IPS-18c (cell line): Measurements from ENCODE around the gene SPTBN1.

ENCODE experiments used
- H3K4me3 ChIP-seq: 2 replicates; pipeline ENCODE4 v1.7.0; 2013; ENCODE audit warnings: low read depth, mild to moderate bottlenecking, low read length, moderate library complexity; ENCODE audit not compliant: insufficient read depth
- H3K9me3 ChIP-seq: one replicate; pipeline ENCODE4 v1.6.1; 2013; ENCODE audit warnings: mild to moderate bottlenecking, low read length, moderate library complexity; ENCODE audit not compliant: control insufficient read depth, insufficient read depth

The SPTBN1 gene

DNA sequence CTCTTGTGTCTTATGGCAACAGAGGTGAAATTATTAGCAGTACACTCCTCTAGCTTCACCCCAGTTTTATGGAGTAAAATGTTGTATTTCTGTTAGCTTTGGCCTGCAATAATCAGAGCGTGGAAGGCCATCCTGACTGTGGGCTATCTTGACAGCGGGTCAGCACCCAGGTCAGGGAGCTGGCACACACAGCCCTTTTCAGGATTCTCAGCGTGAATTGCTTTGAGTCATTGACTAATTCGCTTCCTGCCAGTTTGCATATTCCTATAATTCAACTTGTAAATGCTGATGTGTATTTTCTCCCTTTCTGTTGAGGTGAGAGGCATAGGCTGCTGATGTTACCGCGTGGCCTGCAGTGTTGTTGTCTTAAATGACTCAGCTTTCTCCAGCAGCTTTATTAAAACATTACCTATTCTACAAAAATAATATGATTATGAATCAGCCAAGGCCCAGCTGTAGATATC is 157.7 kb downstream of the SPTBN1 start:
- H3K9me3 ChIP-seq: no peaks in the 10 kb centered on the region
- no peak overlapping the region for H3K4me3 ChIP-seq

DNA sequence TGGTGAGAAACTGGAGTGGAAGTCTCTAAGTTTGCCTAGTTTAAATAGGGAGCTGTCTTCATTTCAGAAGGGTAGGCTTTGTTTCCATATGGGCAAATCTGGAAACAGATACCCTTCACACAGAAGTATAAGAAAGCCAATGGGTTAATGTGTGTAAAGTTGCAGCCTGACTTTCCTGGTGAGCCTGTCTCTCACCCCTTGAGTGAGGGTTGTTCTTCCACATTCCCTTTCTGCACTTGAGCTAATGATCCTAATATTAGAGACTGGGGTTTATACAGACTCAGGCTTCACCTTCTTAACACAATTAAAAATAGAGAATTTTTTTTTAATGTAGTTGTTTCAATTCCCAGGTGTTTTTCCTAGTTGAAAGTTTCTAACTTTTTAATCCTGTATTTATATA is 158.7 kb downstream of the SPTBN1 start:
- Histone ChIP-seq H3K4me3 (no peak overlapping the region), H3K9me3 (no peaks in the 10 kb centered on the region)

DNA sequence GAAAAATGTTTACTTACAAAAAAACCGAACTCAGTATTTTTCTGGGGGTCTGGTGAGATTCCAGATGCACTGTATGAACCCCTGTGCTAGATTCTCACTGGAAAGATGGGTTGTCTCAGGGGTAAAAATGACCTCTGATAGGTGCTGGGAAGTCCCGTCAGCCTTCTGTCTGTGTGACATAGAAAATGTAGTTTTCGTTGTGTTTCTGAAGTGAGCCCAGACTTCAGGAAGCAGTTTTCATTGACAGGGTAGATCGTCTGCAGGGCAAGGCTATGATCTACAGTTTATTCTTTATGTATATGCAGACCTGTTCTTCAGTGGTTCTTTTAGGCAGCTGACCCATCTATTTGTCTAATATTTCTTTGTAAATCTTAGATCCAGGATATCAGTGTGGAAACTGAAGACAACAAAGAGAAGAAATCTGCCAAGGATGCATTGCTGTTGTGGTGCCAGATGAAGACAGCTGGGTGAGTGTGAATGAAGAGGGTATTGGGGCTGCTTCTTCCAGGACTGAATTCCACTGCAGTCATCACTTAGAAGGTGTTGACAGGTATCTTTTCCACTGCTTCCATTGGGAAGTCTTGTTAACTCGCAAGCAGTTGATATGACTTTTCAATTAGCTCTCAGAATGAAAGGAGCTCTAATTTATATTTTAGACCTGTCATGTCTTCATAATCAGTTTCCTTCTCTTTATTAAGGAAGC is 159.9 kb downstream of the SPTBN1 start:
- no peak overlapping the region for H3K4me3 ChIP-seq
- H3K9me3 ChIP-seq: no peaks in the 10 kb centered on the region

DNA sequence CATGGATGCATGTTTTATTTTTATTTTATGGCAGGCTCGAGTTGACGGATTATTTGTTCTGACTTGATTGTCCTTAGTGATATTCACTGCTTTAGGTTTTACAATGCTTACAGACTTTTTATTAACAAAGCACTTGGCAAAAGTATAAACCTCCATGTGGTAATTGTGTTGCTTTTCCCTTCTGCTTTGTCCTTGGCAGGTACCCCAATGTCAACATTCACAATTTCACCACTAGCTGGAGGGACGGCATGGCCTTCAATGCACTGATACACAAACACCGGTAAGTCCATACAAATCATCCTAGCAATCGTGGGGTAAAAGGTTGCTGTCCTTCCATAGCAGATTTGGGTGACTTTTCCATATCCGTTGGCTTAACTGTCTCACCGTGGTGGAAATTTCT is 161.3 kb downstream of the SPTBN1 start:
- Histone ChIP-seq H3K9me3 (no peaks in the 10 kb centered on the region), H3K4me3 (no peak overlapping the region)

DNA sequence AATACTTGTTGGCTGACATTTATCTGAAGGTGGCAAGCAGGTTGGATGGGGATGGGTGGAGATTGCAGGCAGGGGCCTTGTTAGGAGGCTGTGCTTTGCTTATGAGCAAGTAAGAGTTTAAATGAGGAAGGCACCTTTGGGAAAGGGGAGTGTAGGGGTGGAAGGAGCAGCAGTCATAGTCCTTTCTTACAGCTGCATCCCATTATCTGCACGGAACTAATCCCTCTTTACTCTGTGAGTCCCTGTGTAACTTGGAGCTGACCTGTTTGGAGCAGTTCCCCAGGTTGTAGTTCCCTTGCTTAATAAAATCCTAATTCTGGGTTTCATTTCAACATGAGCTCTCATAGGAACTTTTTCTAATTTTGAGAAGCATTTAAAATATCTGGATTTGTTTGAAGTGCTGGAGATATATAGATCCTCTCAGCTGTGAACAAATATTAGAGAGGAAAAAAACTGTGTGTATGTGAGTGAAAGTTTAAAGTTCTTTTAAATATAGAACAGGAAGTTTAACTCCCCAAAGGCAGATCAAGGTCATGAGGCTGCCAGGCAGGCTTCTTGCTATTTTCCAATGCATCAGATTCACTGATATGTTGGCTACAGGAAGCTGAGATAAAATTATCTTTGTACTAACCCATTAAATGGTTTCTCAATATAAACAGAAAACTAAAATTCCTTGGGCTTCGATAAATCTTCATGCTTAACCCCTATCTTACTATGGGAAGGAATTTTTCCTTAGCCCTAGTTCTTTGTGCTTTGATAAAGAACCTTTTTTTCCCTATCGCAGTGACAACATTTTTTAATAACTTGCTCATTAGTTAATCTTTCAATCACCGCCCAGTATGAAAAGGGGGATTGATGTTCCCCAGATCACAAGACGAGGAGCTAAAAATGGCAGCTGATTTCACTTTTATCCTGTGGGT is 162.8 kb downstream of the SPTBN1 start:
- no peaks in the 10 kb centered on the region for H3K9me3 ChIP-seq

DNA sequence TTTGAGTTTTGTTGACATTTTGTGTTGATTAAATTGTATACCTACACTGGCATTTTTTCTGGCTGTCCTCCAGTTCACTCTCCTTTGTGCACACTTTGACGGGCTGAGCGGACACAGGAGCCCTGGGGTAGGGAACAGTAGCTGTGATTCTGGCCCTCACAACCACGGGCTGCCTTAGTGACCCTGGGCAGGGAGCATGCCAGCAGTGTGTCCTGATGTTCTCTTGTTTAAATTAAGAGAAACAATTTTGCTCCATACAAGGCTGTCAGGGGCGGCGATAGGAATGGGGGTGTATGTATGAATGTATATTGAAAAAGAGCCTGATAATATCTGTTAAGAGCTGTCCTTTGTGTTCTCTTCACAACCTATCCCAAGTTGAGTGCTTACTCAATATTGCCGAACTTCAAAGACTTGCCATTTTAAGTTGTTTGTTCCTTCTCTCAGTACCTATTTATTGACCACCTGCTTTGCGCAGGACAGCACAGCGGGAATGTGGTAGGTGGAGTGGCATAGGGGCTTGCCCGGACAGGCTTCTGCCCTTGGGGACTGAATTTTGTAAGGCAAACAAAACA is 163.6 kb downstream of the SPTBN1 start:
- H3K4me3 ChIP-seq: no peak overlapping the region

More for the DNA sequence above, 162.8 kb downstream of the SPTBN1 start:
- H3K4me3 ChIP-seq: no peak overlapping the region

DNA sequence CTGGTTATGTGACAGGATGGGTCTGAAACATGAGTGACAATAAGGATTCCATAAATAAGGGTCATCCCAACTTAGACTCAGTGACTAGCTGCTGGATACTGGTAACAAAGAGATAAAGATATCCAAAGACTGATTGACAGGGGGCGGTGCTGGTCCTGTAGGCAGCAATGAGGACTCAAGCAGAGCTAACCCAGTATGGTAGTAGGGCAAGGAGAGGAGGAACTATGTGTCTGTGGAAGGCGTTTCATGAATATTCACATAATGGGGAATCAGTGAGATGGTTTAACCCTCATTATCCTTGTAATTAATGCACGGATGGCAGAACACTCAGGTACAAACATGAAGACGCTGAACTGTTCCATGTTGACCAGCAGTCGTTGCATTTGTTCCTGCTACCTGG is 164.8 kb downstream of the SPTBN1 start:
- H3K9me3 ChIP-seq: no peaks in the 10 kb centered on the region
- no peak overlapping the region for H3K4me3 ChIP-seq

More for the DNA sequence above, 163.6 kb downstream of the SPTBN1 start:
- no peaks in the 10 kb centered on the region for H3K9me3 ChIP-seq

DNA sequence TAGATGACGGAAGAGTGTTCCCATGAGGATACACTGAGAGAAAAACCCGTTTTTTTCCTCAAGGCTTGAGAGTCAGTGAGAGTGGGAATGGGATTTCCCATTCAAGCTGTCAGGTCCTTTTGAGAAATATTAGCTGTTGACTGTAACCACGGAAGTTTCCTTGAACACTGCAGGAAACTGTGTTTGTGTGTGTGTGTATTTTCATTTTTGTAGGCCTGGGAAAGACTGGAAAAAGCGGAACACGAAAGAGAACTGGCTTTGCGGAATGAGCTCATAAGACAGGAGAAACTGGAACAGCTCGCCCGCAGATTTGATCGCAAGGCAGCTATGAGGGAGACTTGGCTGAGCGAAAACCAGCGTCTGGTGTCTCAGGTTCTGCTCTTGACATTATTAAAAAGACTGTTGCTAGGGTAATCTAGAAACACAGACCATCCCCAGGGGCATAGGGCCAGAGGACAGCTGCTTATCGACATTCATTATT is 168.5 kb downstream of the SPTBN1 start:
- no peak overlapping the region for H3K4me3 ChIP-seq

DNA sequence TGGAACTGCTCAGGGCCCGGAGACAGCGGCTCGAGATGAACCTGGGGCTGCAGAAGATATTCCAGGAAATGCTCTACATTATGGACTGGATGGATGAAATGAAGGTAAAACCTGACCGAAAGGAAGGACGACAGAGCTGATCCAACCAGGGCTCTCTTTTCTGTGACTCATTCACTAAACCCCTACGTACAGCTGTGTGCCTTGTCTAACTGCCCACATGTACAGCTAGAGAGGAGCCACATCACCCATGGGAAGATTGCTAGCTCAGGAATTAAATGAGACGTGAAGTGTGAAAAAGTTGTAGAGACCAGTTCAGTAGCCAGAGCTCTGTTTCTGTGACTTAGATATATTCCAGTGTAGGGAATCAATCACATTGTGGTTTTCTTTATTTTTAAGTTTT is 170.0 kb downstream of the SPTBN1 start:
- no peaks in the 10 kb centered on the region for H3K9me3 ChIP-seq
- H3K4me3 ChIP-seq: no peak overlapping the region

More for the DNA sequence above, 168.5 kb downstream of the SPTBN1 start:
- no peaks in the 10 kb centered on the region for H3K9me3 ChIP-seq

DNA sequence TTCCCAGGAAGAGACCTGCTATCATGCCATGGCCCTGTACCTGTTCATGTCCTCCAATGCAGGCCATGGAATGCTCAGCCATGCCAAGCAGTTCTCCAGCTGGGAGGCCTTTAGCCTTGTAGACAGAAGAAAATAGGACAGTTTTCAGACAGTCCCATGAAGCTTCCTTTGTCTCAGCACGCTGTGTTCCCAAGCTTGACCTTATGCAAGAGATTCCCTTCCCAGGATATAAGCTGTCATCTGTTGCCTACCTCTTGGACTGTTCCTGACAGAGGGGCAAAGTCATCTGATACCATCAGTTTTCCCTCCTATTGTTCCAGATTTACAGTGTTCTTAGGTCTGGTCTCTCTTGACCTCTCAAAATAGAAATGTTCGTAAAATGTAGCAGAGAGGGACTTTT is 170.8 kb downstream of the SPTBN1 start:
- Histone ChIP-seq H3K4me3 (no peak overlapping the region), H3K9me3 (no peaks in the 10 kb centered on the region)

DNA sequence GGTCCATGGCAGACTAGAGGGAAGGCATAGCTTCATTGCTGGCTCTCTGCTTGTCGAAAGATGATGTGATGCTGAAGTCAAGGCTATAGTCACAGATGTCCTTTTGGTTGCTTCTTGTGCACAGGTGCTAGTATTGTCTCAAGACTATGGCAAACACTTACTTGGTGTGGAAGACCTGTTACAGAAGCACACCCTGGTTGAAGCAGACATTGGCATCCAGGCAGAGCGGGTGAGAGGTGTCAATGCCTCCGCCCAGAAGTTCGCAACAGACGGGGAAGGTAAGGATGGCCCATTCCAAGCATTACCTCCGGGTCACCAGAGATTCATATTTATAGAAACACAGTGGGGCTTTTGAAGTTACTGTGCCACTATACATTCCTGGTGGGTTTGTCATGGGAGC is 171.8 kb downstream of the SPTBN1 start:
- H3K4me3 ChIP-seq: no peak overlapping the region
- no peaks in the 10 kb centered on the region for H3K9me3 ChIP-seq

DNA sequence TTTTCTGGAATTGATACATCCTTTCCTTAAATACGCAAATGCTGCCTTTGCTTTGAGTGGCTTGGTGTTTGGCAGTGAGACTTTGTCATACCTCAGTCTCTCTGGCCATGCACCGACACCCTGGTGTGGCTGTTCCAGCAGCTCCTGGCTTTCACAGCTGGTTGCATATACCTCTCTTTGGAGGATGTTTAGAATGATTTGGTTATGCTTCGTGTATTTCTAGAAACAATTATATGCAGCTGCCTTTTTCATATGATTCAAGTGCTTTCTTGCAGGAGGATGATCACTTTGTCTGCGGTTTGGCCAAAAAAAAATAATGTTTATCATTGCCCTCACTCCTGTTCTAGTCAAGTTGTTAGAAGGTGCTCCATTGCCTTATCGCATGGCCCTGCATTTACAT is 172.3 kb downstream of the SPTBN1 start:
- no peaks in the 10 kb centered on the region for H3K9me3 ChIP-seq
- H3K4me3 ChIP-seq: no peak overlapping the region

DNA sequence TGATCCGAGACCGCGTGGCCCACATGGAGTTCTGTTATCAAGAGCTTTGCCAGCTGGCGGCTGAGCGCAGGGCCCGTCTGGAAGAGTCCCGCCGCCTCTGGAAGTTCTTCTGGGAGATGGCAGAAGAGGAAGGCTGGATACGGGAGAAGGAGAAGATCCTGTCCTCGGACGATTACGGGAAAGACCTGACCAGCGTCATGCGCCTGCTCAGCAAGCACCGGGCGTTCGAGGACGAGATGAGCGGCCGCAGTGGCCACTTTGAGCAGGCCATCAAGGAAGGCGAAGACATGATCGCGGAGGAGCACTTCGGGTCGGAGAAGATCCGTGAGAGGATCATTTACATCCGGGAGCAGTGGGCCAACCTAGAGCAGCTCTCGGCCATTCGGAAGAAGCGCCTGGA is 172.8 kb downstream of the SPTBN1 start:
- no peaks in the 10 kb centered on the region for H3K9me3 ChIP-seq
- no peak overlapping the region for H3K4me3 ChIP-seq

DNA sequence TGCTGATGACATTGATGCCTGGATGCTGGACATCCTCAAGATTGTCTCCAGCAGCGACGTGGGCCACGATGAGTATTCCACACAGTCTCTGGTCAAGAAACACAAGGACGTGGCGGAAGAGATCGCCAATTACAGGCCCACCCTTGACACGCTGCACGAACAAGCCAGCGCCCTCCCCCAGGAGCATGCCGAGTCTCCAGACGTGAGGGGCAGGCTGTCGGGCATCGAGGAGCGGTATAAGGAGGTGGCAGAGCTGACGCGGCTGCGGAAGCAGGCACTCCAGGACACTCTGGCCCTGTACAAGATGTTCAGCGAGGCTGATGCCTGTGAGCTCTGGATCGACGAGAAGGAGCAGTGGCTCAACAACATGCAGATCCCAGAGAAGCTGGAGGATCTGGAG is 173.3 kb downstream of the SPTBN1 start:
- H3K4me3 ChIP-seq: no peak overlapping the region
- no peaks in the 10 kb centered on the region for H3K9me3 ChIP-seq

DNA sequence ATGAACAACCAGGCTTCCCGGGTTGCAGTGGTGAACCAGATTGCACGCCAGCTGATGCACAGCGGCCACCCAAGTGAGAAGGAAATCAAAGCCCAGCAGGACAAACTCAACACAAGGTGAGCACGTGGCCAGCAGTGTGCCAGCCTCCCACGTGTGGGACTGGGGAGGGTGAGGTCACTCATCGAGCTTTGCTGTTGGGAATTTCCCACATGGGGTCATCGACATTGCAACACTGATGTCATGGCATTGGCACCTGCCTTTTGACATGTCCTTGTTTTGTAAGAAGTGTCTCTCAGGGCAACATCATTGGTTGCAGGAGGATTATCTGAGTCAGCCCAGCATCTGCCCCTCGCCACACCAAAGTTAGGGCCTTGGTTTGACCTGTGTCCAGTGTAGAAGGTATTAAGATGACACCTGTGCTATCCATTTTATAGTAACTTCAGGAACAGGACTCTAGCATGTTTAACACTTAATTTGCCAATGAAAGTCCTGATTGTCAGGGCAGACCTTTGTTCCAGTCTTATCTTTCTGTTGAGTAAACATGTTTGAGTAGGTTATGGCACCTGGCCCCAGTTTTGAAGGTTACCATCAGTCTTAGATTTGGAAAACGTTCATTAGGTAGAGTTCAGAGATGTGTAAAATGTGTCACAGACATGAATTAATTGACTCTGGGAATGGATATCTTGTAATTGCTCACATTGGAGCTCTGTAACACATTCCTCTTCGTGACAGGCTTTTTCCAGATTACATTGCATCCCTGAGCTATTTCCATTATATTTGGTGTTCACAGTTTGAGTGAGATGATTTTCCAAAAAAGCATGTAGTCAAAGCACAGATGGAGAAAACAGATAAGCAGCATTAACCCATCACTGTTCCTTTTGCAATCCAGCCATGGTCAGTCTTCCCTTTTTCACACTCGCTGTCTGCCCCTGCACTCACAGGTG is 174.1 kb downstream of the SPTBN1 start:
- Histone ChIP-seq H3K9me3 (no peaks in the 10 kb centered on the region), H3K4me3 (no peak overlapping the region)

DNA sequence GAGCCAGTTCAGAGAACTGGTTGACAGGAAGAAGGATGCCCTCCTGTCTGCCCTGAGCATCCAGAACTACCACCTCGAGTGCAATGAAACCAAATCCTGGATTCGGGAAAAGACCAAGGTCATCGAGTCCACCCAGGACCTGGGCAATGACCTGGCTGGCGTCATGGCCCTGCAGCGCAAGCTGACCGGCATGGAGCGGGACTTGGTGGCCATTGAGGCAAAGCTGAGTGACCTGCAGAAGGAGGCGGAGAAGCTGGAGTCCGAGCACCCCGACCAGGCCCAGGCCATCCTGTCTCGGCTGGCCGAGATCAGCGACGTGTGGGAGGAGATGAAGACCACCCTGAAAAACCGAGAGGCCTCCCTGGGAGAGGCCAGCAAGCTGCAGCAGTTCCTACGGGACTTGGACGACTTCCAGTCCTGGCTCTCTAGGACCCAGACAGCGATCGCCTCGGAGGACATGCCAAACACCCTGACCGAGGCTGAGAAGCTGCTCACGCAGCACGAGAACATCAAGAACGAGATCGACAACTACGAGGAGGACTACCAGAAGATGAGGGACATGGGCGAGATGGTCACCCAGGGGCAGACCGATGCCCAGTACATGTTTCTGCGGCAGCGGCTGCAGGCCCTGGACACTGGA is 174.9 kb downstream of the SPTBN1 start:
- H3K4me3 ChIP-seq: no peak overlapping the region

More for the DNA sequence above, 174.9 kb downstream of the SPTBN1 start:
- H3K9me3 ChIP-seq: no peaks in the 10 kb centered on the region
